A549 (cell line): ENCODE measurements around the gene CYSRT1. TPM values are rescaled to one million over a fixed set of nuclear protein-coding genes. Genes with fewer than 3 reads are reported as not detected.

Experiments used
- ATAC-seq, 2 experiments: fragments of 200-7000 bp in 1 of 2; fragments of >200 bp in 1 of 2; cut with Nextera tagmentation in 1 of 2; cut with Tn5 transposase in 1 of 2; 3 replicates each; pipeline versions ENCODE4 v1.8.0 to v1.9.1; 2018 to 2020; ENCODE audit warnings: mild to moderate bottlenecking in 1 of 2, moderate library complexity in 1 of 2
- CTCF ChIA-PET: fragments of 300-600 bp; sonication (Branson Sonifier 250); formaldehyde crosslinking; extraction: SDS; loops from one replicate; lab custom pipeline; 2021; ENCODE audit warnings: antibody characterized with exemption, inconsistent platforms; lab: Yijun Ruan, JAX
- POLR2A ChIA-PET: fragments of 350-600 bp; formaldehyde crosslinking; extraction: SDS; loops from one replicate; lab custom pipeline; 2021; ENCODE audit warnings: antibody characterized with exemption, inconsistent platforms; lab: Yijun Ruan, JAX
- DNase-seq, 2 experiments: peaks; one replicate each; pipeline versions ENCODE4 v3.0.0 to v3.0.0-alpha.2; 2011 to 2016; ENCODE audit warnings: low read depth in 1 of 2, low spot score in 1 of 2
- FAIRE-seq: peaks from 2 replicates; lab custom pipeline; 2011; peaks lifted over from hg19 to GRCh38; lab: Jason Lieb, UNC
- H3K27ac ChIP-seq, 2 experiments: fragments of >200 bp; sonication (Bioruptor Twin); formaldehyde crosslinking; 3 replicates each; pipeline ENCODE4 v1.5.1; 2016 to 2017
- H3K4me1 ChIP-seq: fragments of >200 bp; sonication (Bioruptor Twin); formaldehyde crosslinking; 3 replicates; pipeline ENCODE4 v1.6.1; 2016
- H3K4me2 ChIP-seq: fragments of >200 bp; sonication (Bioruptor Twin); formaldehyde crosslinking; 3 replicates; pipeline ENCODE4 v1.6.1; 2016
- H3K4me3 ChIP-seq: fragments of >200 bp; sonication (Bioruptor Twin); formaldehyde crosslinking; 3 replicates; pipeline ENCODE4 v1.5.1; 2016
- H3K9me3 ChIP-seq: fragments of >200 bp; sonication (Bioruptor Twin); formaldehyde crosslinking; 3 replicates; pipeline ENCODE4 v1.6.1; 2016
- ATOH8 ChIP-seq: fragments of 250-450 bp; sonication (Bioruptor Pico); IDR thresholded peaks from 2 replicates; pipeline ENCODE4 v1.5.0; 2020; ENCODE audit warnings: low read depth, mild to moderate bottlenecking, moderate library complexity
- BCL3 ChIP-seq: fragments of >200 bp; sonication (Bioruptor Twin); formaldehyde crosslinking; IDR thresholded peaks from 3 replicates; pipeline ENCODE4 v1.6.1; 2016
- CBX2 ChIP-seq: fragments of 200-600 bp; sonication (generic); IDR thresholded peaks from 2 replicates; pipeline ENCODE4 v1.6.1; 2016; ENCODE audit warnings: low read depth, mild to moderate bottlenecking, borderline replicate concordance
- EHF ChIP-seq: fragments of 250-450 bp; sonication (Bioruptor Pico); IDR thresholded peaks from 2 replicates; pipeline ENCODE4 v1.5.0; 2020; ENCODE audit warnings: mild to moderate bottlenecking
- ELK1 ChIP-seq: fragments of 150-350 bp; IDR thresholded peaks from 2 replicates; pipeline ENCODE4 v1.6.1; 2014; ENCODE audit warnings: low read depth, mild to moderate bottlenecking, low read length
- EP300 ChIP-seq, 2 experiments: fragments of >200 bp; sonication (Bioruptor Twin); formaldehyde crosslinking; IDR thresholded peaks; 2 replicates in 1 of 2; 3 replicates in 1 of 2; pipeline ENCODE4 v1.6.1; 2016 to 2017
- FOSL2 ChIP-seq, 2 experiments: fragments of 450-650 bp in 1 of 2; fragments of >200 bp in 1 of 2; sonication (Bioruptor Twin) in 1 of 2; formaldehyde crosslinking; IDR thresholded peaks; 2 replicates each; pipeline versions ENCODE4 v1.5.0 to v1.6.1; 2016 to 2020; ENCODE audit warnings: mild to moderate bottlenecking in 1 of 2, moderate library complexity in 1 of 2
- HES2 ChIP-seq: fragments of >200 bp; sonication (Bioruptor Twin); formaldehyde crosslinking; IDR thresholded peaks from 2 replicates; pipeline ENCODE4 v1.6.1; 2016
- HMGXB4 ChIP-seq: fragments of 250-450 bp; sonication (Bioruptor Pico); IDR thresholded peaks from 2 replicates; pipeline ENCODE4 v1.5.0; 2021; ENCODE audit warnings: mild to moderate bottlenecking, moderate library complexity, borderline replicate concordance
- HOXA7 ChIP-seq: fragments of 250-450 bp; sonication (Bioruptor Pico); IDR thresholded peaks from 2 replicates; pipeline ENCODE4 v1.5.0; 2020; ENCODE audit warnings: mild to moderate bottlenecking, moderate library complexity
- KDM1A ChIP-seq: fragments of 200-600 bp; sonication (generic); IDR thresholded peaks from 2 replicates; pipeline ENCODE4 v1.6.1; 2016; ENCODE audit warnings: low read depth, mild to moderate bottlenecking
- MAZ ChIP-seq: fragments of 150-350 bp; IDR thresholded peaks from 2 replicates; pipeline ENCODE4 v1.6.1; 2014; ENCODE audit warnings: antibody characterized with exemption, low read depth, low read length, borderline replicate concordance
- NFE2L2 ChIP-seq: fragments of 150-350 bp; conservative IDR thresholded peaks from 2 replicates; pipeline ENCODE4 v1.6.1; 2014; ENCODE audit warnings: low read length
- POLR2AphosphoS2 ChIP-seq: conservative IDR thresholded peaks from 2 replicates; pipeline ENCODE4 v1.6.1; 2012; ENCODE audit warnings: low read length, improper control_type of control experiment, inconsistent platforms
- RCOR1 ChIP-seq: fragments of 150-350 bp; IDR thresholded peaks from 2 replicates; pipeline ENCODE4 v1.6.1; 2014; ENCODE audit warnings: antibody characterized with exemption, low read length, low read depth
- SREBF2 ChIP-seq: fragments of 450-650 bp; IDR thresholded peaks from 2 replicates; pipeline ENCODE4 v1.6.1; 2014; ENCODE audit warnings: mild to moderate bottlenecking, moderate library complexity
- USF2 ChIP-seq: fragments of 450-650 bp; IDR thresholded peaks from 2 replicates; pipeline ENCODE4 v1.6.1; 2014; ENCODE audit warnings: antibody characterized with exemption
- ZC3H11A ChIP-seq: fragments of 450-650 bp; IDR thresholded peaks from 2 replicates; pipeline ENCODE4 v1.6.1; 2014; ENCODE audit warnings: antibody characterized with exemption, mild to moderate bottlenecking
- ZFP36 ChIP-seq: fragments of 450-650 bp; IDR thresholded peaks from 2 replicates; pipeline ENCODE4 v1.6.1; 2014; ENCODE audit warnings: borderline replicate concordance; ENCODE audit not compliant: partially characterized antibody
- ZSCAN20 ChIP-seq: fragments of 250-450 bp; sonication (Bioruptor Pico); IDR thresholded peaks from 2 replicates; pipeline ENCODE4 v1.8.0; 2022; ENCODE audit warnings: mild to moderate bottlenecking, moderate library complexity
- WGBS: methylation state at CpG from one replicate; pipeline ENCODE4 v1.1.6; 2017; ENCODE audit errors: missing lambda C conversion rate; 5-methylcytosine and 5-hydroxymethylcytosine counted together
- polyA plus RNA-seq, 4 experiments: library from polyadenylated mRNA; depleted of rRNA in 3 of 4; stranded (reverse); fragments of >200 nt; fragmentation: RNase III in 1 of 4; extraction: RNeasy Plus Mini Kit Qiagen cat#74134 plus additional on column Dnase treatment in 1 of 4; gene quantifications; 2 replicates in 3 of 4; 3 replicates in 1 of 4; pipeline ENCODE4 v1.2.3, GENCODE V29; 2011 to 2017

The CYSRT1 gene
- polyA plus RNA-seq, 2 of the 4 experiments (the other 2 are of a cell fraction), result 0.30 to 0.81 TPM

- DNase-seq (no peak), FAIRE-seq (no peak), ATAC-seq (no peak)
- Histone ChIP-seq H3K4me3 (no peak overlapping the region), H3K9me3 (no peaks in the 10 kb centered on the region), H3K27ac (no peak overlapping the region), H3K4me2 (no peak overlapping the region), H3K4me1 (peaks cover 22% of the 10 kb centered on the region)
- CTCF ChIA-PET, result interaction anchor here (1.3 to 17.1 kb wide), 5 partner anchors 10 to 24 kb away, joined by 3 to 236 read pairs (median 6); partner anchors contain the start of genes TOR4A and TUBB4B
- POLR2A ChIA-PET, result no interaction called here
- TF ChIP-seq EP300 (IDR thresholded peaks at IDR 0.05) (no peak), BCL3 (no peak), HMGXB4 (no peak), NFE2L2 (no peak), ZFP36 (no peak), RCOR1 (no peak), HES2 (no peak), EHF (no peak), ATOH8 (CRISPR knock-in tag) (no peak), ZC3H11A (no peak), SREBF2 (no peak), KDM1A (no peak), CBX2 (no peak), POLR2AphosphoS2 (no peak), ELK1 (no peak), USF2 (no peak), MAZ (no peak), HOXA7 (CRISPR knock-in tag) (no peak), ZSCAN20 (no peak)
- 95% methylated on average over 15 of the region's 15 CpGs for WGBS
Observed at GRCh38 chr9:137266162-137266527, 41.2 kb downstream of the CYSRT1 start.

GRCh38 chr9:137266585-137267453, 41.8 kb downstream of the CYSRT1 start:
- no peak for FAIRE-seq
- ChIA-PET CTCF (interaction anchor here (1.3 to 17.1 kb wide), 6 partner anchors 10 to 24 kb away, joined by 3 to 236 read pairs (median 6); partner anchors contain the start of genes TOR4A and TUBB4B), POLR2A (no interaction called here)
- H3K4me1 ChIP-seq, result peaks cover 22% of the 10 kb centered on the region
- TF ChIP-seq FOSL2 (IDR thresholded peaks at IDR 0.05), result no peak
- TF ChIP-seq FOSL2 (CRISPR knock-in tag; IDR thresholded peaks at IDR 0.05), result no peak
- H3K4me2 ChIP-seq, result no peak overlapping the region
- ATAC-seq, result no peak
- DNase-seq, result no peak
- H3K9me3 ChIP-seq, result no peaks in the 10 kb centered on the region
- H3K4me3 ChIP-seq, result no peak overlapping the region
- 93% methylated on average over 28 of the region's 34 CpGs for WGBS
- no peak overlapping the region for H3K27ac ChIP-seq
